H1 (cell line): ENCODE data around the gene SLC12A5. TPM values are rescaled to one million over a fixed set of nuclear protein-coding genes. Genes with fewer than 3 reads are reported as not detected.

ENCODE experiments used
- EGR1 ChIP-seq: IDR thresholded peaks from 2 replicates; pipeline ENCODE4 v1.6.1; 2011; ENCODE audit warnings: low read depth, low read length, borderline replicate concordance
- MAX ChIP-seq: IDR thresholded peaks from 2 replicates; pipeline ENCODE4 v1.6.1; 2012; ENCODE audit warnings: inconsistent platforms
- NANOG ChIP-seq: IDR thresholded peaks from 2 replicates; pipeline ENCODE4 v1.6.1; 2011; ENCODE audit warnings: low read length, low read depth, mild to moderate bottlenecking, inconsistent platforms; ENCODE audit not compliant: insufficient read depth, poor library complexity, severe bottlenecking
- RFX5 ChIP-seq: IDR thresholded peaks from 2 replicates; pipeline ENCODE4 v1.6.1; 2011; ENCODE audit warnings: low read depth, low read length, improper control_type of control experiment, borderline replicate concordance
- RNF2 ChIP-seq: fragments of 200-900, 300-1000 bp; sonication (generic); IDR thresholded peaks from 2 replicates; pipeline ENCODE4 v1.7.1; 2016; ENCODE audit warnings: borderline replicate concordance, low read depth, mild to moderate bottlenecking, antibody characterized with exemption, low read length; ENCODE audit not compliant: poor library complexity, severe bottlenecking; ENCODE audit errors: missing control alignments
- SIRT6 ChIP-seq: IDR thresholded peaks from one replicate; pipeline ENCODE4 v1.7.1; 2012; ENCODE audit warnings: low read length, inconsistent platforms
- TAF7 ChIP-seq: optimal IDR thresholded peaks from 2 replicates; pipeline ENCODE3; 2011; ENCODE audit warnings: low read depth, mild to moderate bottlenecking, inconsistent platforms, low read length, moderate library complexity, borderline replicate concordance
- YY1 ChIP-seq: IDR thresholded peaks from 2 replicates; pipeline ENCODE4 v1.6.1; 2011; ENCODE audit warnings: low read depth, mild to moderate bottlenecking, low read length
- polyA plus RNA-seq, 7 experiments: library from polyadenylated mRNA; depleted of rRNA in 3 of 7; stranded (reverse) in 5 of 7; unstranded in 2 of 7; fragments of >200 nt in 5 of 7; fragments of 200-250 nt in 2 of 7; gene quantifications; 1 replicate in 5 of 7; 2 replicates in 1 of 7; 4 replicates in 1 of 7; pipeline versions ENCODE4 v1.2.1 to v1.2.3, GENCODE V29; 2011 to 2013; ENCODE audit warnings: missing spikeins in 2 of 7, mixed read lengths in 2 of 7
- total RNA-seq: library from RNA; stranded (reverse); fragmentation: NEBNext Ultra II Directional; extraction: Animal tissue kit (Norgen Biotek cat#: 25700); gene quantifications from 2 replicates; pipeline ENCODE4 v1.2.1, GENCODE V29; 2021
- TF ChIP-seq, protein P1 (sequence below), 3 experiments: IDR thresholded peaks; 1 replicate in 2 of 3; 2 replicates in 1 of 3; pipeline versions ENCODE4 v1.5.1 to v1.6.1; 2011; ENCODE audit warnings: low read length in 3 of 3, mild to moderate bottlenecking in 3 of 3, inconsistent platforms in 2 of 3, low read depth in 1 of 3, moderate library complexity in 1 of 3; ENCODE audit not compliant: insufficient read depth in 1 of 3; ENCODE audit errors: control extremely low read depth in 1 of 3

Gene SLC12A5
- total and polyA plus RNA-seq, 2 of the 8 experiments (the other 6 are each of a cell fraction or from before 2014, with no cell fraction given) = 1.9 to 7.3 TPM

- TF ChIP-seq, protein P1, sequence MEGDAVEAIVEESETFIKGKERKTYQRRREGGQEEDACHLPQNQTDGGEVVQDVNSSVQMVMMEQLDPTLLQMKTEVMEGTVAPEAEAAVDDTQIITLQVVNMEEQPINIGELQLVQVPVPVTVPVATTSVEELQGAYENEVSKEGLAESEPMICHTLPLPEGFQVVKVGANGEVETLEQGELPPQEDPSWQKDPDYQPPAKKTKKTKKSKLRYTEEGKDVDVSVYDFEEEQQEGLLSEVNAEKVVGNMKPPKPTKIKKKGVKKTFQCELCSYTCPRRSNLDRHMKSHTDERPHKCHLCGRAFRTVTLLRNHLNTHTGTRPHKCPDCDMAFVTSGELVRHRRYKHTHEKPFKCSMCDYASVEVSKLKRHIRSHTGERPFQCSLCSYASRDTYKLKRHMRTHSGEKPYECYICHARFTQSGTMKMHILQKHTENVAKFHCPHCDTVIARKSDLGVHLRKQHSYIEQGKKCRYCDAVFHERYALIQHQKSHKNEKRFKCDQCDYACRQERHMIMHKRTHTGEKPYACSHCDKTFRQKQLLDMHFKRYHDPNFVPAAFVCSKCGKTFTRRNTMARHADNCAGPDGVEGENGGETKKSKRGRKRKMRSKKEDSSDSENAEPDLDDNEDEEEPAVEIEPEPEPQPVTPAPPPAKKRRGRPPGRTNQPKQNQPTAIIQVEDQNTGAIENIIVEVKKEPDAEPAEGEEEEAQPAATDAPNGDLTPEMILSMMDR (IDR thresholded peaks at IDR 0.05; ENCODE audit: control extremely low read depth in 1 of 3, insufficient read depth in 1 of 3, low read depth in 1 of 3, low read length in 3 of 3) = no peak
- TF ChIP-seq MAX = no peak
- no peak for TF ChIP-seq SIRT6
- TF ChIP-seq YY1 = no peak
- TF ChIP-seq RNF2 = no peak
- TF ChIP-seq EGR1 = no peak
- TF ChIP-seq TAF7 = no peak
- TF ChIP-seq NANOG = no peak
- no peak for TF ChIP-seq RFX5
Measured at GRCh38 chr20:46000262-46000996, 28.6 kb upstream of the SLC12A5 start (continued).
